ENCODE measurements around the gene HMX3. TPM values are rescaled to one million over a fixed set of nuclear protein-coding genes. Genes with fewer than 3 reads are reported as not detected.
A peak's percentile ranks its signal among the peaks of the same experiment; 100 is the strongest.

Gene HMX3
- total RNA-seq, 1 donor from 2014 or later: not detected

DNA sequence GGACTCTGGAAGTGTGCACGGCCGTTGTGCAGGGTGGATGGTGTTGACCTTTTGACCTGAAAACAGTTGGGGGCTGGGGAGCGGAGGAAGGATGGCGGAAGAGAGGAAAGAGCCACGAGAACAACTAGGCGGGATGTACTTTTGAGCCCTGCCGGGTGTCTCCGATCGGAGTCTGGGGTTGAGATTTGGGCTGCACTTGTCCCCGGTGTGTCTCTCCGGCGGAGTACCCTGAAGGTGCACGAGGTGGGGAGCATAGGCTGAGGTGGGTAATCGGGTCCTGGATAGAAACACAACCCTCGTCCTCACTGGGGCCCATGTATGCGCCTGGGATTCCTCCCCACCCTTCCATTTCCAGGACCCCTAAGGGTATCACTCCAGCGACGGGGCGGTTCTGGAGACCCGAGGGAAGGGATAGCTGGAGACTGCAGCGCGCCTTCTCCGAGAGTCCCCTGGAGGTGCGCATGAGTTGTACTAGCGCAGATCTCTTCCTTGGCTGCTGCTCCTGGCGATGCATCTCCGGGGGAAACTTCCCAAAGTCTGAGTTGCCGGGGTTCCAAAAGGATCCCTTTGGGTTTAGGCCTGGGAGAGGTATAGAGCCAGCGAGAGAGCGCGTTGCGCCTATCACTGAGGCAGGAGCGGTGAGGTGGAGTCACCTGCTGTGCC lies 7.5 kb downstream of the HMX3 start:
- TF ChIP-seq, protein P1, sequence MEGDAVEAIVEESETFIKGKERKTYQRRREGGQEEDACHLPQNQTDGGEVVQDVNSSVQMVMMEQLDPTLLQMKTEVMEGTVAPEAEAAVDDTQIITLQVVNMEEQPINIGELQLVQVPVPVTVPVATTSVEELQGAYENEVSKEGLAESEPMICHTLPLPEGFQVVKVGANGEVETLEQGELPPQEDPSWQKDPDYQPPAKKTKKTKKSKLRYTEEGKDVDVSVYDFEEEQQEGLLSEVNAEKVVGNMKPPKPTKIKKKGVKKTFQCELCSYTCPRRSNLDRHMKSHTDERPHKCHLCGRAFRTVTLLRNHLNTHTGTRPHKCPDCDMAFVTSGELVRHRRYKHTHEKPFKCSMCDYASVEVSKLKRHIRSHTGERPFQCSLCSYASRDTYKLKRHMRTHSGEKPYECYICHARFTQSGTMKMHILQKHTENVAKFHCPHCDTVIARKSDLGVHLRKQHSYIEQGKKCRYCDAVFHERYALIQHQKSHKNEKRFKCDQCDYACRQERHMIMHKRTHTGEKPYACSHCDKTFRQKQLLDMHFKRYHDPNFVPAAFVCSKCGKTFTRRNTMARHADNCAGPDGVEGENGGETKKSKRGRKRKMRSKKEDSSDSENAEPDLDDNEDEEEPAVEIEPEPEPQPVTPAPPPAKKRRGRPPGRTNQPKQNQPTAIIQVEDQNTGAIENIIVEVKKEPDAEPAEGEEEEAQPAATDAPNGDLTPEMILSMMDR (IDR thresholded peaks at IDR 0.05): no peak
- Histone ChIP-seq H3K4me3 (no peak overlapping the region), H3K36me3 (no peaks in the 10 kb centered on the region), H3K27ac (no peak overlapping the region), H3K9me3 (no peaks in the 10 kb centered on the region), H3K27me3 (ENCODE audit: low read depth) (peaks cover 100% of the 10 kb centered on the region), H3K4me1 (peaks cover 28% of the 10 kb centered on the region)
- intact Hi-C loops (cut with DNase I): no loop called here
- ATAC-seq (no peak), DNase-seq (no peak)

DNA sequence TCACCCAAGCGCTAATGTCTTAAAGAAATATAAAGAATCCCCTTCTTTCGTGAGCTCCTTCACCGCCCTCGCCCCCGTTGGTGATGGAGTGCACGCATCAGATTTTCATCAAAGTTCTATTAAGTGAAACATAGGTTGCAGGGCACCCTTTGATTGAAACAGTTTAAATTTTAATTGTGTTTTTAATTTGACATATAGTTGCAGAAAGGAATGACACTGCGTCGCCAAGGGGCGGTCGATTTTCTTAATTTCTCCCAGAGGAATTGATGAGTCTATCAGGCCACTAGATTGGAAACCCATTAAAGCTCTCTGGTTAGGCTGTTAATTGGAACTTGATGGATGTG lies 8.0 kb downstream of the HMX3 start:
- no peak for ATAC-seq
- Histone ChIP-seq H3K27ac (no peak overlapping the region), H3K27me3 (ENCODE audit: low read depth) (peaks cover 100% of the 10 kb centered on the region), H3K36me3 (no peaks in the 10 kb centered on the region), H3K4me3 (no peak overlapping the region), H3K4me1 (peaks cover 33% of the 10 kb centered on the region), H3K9me3 (no peaks in the 10 kb centered on the region)
- no peak for DNase-seq
- TF ChIP-seq, protein P1 (IDR thresholded peaks at IDR 0.05): no peak
- intact Hi-C loops (cut with DNase I): no loop called here

DNA sequence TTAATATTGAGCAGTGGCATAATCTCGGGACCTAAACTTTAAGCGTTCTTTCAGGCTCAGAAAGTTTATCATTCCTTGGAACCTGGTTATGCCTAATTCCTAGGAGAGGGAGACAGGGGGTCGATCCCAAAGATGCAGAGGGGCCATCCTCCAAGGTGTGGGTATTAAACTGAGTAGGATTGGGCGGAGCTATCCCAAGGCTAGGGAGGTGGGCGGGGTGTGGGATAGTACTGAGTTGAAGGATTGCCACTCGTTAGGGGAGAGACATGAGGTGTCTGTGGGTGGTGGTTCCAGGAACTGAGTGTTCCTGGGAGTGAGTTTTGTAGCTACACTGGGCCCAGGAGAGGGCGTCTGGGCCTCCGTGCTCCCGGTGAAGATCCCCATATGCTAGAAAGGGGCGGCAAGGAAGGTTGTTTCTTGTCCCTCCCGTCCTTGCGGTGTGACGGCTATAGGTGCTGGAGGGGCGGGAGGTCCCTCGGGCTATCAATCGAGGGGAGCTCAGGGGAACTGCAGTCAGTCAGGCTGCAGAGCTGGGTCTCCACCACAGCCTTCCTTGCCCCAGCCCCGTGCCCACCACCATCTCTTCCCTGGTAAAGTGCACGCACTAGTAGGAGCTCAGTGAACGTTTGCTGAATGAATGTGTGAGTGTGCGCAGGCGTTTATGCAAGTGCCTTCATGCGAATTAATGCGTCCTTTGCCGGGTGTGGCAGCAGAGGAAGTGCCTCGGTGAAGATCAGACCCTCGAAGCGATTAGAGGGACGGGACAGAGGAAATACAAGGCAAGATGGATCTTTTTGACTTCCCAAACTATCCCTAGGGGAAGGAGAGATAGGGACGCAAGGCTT lies 9.1 kb downstream of the HMX3 start:
- TF ChIP-seq, protein P1 (IDR thresholded peaks at IDR 0.05): no peak
- DNase-seq (no peak), ATAC-seq (no peak)
- peaks cover 35% of the 10 kb centered on the region for H3K4me1 ChIP-seq
- H3K9me3 ChIP-seq: no peaks in the 10 kb centered on the region
- no peak overlapping the region for H3K4me3 ChIP-seq
- no peak overlapping the region for H3K27ac ChIP-seq
- intact Hi-C loops (cut with DNase I): no loop called here
- no peaks in the 10 kb centered on the region for H3K36me3 ChIP-seq
- H3K27me3 ChIP-seq (ENCODE audit: low read depth): peaks cover 100% of the 10 kb centered on the region

DNA sequence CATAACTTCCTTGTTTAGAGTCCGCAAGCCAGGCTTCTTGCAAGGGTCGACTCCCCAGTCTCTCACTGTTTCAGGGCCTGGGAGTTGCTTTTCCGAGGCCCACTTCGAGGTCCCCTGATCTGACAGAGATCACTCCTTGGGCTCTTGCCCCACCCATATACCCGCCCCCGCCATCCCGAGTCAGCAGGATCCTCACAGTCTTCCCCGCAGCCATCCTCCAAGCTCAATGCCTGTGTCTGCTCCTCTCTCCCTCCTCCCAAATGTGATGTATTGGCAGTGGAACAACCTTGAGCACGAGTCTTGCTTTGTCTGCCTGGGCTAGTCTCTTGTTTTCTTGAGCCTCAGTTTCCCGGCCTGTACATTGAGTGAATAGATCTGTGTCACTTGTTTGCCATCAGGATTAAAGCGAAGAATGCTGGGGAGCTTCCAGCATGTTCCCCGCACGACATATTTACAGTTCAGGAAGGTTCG lies 9.8 kb downstream of the HMX3 start:
- DNase-seq (no peak), ATAC-seq (no peak)
- Histone ChIP-seq H3K4me3 (no peak overlapping the region), H3K36me3 (no peaks in the 10 kb centered on the region), H3K4me1 (peaks cover 38% of the 10 kb centered on the region), H3K27ac (no peak overlapping the region), H3K27me3 (ENCODE audit: low read depth) (peaks cover 100% of the 10 kb centered on the region), H3K9me3 (no peaks in the 10 kb centered on the region)
- TF ChIP-seq, protein P1 (IDR thresholded peaks at IDR 0.05): no peak
- intact Hi-C loops (cut with DNase I): no loop called here

DNA sequence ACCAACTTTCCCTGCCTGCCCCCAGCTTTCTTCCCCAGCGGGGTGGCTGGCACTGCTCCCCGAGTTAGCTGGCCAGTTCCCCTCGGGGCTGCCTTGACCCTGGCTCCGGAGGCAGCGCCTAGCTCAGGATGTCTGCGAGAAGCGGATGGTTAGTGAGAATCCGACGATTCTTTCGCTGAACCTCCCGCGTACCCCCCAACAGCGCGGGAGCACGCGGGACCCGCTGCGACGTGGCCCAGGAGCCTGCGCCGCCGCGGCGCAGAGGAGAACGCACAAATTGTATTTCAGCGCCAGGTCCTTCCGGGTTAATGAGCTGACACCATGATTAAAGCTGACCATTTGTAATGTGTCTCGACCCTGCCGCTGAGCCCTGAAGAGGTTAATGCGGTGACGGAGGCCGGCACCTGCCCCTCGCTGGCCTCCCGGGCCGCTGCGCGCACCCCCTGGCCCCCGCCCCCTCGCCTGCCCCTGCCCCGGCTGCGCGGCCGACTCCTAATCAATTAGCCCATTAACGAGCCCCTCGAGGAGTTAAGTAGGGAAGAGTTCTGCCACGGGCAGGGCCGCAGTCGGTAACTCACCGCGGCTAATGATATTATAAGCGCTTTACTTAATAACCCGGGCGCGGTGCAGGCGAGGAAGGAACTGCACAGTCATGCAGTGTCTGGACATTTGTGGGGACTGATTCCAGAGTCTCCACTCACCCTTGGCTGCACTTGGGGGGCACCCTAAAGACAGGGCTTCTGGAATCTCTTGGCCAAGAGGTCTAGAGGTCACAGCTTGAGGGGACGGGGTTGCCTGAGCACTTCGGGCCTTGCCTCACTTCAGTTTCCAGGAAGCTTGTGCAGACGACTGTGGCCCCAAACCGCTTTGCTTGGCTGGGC lies 10.5 kb downstream of the HMX3 start:
- ATAC-seq: no peak
- TF ChIP-seq, protein P1 (IDR thresholded peaks at IDR 0.05): no peak
- peak overlapping the region; percentile 3 for H3K4me3 ChIP-seq

More for the DNA sequence above, 10.5 kb downstream of the HMX3 start:
- Histone ChIP-seq H3K27me3 (ENCODE audit: low read depth) (peaks cover 100% of the 10 kb centered on the region), H3K4me1 (peaks cover 45% of the 10 kb centered on the region), H3K27ac (no peak overlapping the region), H3K36me3 (no peaks in the 10 kb centered on the region), H3K9me3 (no peaks in the 10 kb centered on the region)
- intact Hi-C loops (cut with DNase I): no loop called here
- no peak for DNase-seq
